ENCODE data around the gene LRRC70.
"Not testable (repeated sequence)": the region's sequence is repeated elsewhere in the genome, so short reads cannot be mapped to it uniquely, and the experiment has no call there.

The LRRC70 gene

DNA sequence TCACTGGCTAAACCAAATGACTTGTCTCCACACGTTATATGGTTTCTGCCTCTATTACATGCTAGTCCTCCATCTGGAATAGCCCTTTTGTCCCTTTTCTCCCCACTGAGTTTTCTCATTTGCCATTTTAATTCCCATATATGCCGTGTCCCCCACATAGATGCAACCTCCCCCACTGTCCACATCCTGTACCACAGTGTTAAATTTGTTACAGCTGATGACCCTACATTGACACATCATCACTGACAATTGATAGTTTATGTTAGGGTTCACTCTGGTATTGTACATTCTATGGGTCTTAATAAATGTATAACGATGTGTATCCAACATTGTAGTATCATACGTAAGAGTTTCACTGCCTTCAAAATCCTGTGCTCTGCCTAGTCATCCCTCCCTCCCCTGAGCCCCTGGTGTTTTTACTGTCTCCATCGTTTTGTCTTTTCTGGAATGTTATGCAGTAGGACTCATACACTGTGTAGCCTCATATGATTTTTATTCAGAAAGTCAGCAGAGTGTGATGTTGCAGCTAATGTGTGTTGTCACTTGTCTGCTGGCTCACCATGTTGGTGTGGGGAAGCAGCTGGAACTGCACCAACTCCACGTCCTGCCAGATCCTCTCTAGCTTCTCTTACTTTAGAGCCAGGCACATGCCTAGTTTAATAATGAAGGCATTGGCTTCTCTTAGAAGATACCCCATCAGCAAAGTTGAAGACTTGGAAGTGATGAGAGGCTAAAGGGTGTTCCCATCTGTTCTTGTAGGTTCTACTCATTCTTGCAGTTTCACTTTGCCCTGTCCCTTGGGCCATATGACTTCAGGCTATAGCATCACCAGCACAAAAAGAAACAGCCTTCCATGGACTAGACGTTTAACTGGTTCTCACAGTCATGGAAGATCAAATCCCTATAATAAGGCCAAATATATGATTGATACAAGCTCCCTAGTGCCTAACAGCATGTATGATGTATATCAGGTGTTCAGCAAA, 30.2 kb downstream of the LRRC70 start:
- no peak for DNase-seq

DNA sequence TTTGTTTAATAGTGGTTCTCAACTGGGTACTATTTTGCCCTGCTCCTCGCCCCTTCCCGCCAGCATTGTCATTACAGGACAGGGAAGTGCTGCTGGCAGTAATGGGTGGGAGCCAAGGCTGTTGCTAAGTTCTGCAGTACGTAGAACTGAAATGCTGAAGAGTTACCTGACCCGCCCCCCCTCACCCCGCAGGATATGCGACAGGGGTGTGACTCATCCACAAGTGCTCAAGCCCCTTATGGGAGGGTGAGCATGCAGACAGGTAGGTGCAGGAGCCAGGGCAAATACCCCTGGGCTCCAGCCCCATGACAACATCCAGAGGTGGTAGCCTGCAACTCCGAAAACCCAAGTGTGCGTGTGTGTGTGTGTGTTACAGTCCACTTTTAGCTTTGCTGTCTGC, 35.7 kb downstream of the LRRC70 start:
- no peak for DNase-seq

DNA sequence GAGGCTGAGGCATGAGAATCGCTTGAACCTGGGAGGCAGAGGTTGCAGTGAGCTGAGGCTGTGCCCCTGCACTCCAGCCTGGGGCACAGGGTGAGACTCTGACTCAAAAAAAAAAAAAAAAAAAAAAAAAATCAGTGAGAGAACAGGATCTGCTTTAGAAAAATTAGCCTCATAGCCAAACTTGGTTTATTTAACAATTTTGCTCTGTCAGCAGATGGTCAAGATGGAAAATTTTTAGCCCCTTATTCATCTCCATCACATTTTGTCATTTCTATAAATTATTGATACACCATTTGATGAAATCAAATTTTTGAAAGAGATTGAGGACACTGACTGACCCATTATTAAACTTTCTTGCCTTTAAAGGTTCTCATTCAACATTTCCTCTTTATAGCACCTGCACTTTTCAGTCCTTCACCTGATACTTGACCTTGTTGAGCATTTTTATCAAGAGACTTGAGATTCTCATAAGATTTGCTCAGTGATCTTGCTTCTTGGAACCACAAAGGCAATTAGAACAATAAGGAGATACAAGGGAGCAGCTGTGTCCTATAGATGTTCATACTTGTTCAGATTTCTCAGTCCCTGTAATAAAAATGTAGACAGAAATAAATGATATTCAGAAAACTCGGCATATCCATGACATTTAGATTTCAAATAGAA, 38.1 kb downstream of the LRRC70 start:
- DNase-seq: no peak

DNA sequence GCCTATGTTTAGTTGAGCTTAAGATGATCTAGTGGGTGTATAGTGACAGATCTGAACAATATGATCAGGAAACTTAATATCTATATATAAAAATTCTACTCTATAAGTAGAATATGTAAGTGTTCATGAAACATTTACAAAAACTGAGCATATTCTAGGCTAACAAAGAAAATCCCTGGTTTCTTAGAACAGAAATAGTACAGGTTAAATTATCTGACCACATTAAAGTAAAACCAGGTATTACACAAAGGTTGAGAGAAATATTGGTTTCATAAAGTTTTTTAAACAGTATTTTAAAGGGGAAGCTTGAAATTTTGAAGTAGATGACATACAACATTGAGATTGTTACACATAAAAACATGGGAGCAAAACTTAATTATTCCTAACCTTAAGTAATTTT, 39.3 kb downstream of the LRRC70 start:
- no peak for DNase-seq

DNA sequence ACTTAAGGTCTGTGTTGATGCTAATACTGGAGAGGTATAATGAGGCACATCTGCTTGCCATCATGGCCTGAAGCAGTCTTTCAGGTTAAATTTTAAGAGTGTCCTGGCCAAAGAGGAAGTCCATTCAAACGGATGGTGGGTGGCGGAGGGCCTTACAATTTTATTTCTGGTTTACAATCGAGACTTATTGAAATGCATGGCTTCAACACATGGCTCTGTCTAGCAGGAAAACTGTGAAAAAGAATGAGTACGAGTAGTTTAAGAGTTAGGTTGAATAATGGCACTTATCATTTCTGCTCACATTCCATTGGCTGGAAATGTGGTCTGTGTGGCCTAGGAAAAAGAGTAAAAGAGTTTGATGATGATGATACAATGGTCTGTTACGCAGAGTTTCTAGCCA, 42.1 kb downstream of the LRRC70 start:
- DNase-seq: no peak

DNA sequence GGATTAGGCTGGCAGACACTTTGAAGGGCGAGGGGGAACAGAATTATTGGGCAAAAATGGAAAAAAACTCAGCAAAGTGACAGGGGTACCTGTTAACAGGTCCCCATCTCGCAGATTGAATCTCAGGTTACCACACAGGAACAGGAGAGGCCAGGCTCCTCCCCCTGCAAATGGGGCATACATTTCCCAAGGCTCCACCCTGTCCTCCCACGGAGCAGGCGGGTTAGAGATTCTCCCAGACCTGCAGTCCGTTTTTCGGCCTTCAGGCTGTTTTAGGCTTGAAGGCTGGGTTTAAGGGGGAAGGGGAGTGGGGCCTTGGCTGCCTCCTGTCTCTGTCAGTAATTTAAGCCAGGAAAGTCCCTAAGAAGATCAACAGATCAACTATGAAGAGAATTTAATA, 42.7 kb downstream of the LRRC70 start:
- no peak for DNase-seq

DNA sequence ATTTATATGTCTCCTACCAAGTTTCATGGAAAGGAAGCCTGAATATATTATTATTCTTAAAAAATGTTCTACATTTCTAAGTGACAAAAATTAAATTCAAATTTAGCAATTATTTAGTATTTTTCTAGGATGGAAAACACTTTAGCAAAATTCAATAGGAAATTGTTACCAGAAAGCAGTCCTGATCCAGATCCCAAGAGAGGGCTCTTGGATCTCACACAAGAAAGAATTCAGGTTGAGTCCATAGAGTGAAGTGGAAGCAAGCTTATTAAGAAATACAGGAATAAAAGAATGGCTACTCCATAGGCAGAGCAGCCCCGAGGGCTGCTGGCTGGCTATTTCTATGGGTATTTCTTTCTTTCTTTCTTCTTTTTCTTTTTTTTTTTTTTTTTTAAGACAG, 44.7 kb downstream of the LRRC70 start:
- no peak for DNase-seq

DNA sequence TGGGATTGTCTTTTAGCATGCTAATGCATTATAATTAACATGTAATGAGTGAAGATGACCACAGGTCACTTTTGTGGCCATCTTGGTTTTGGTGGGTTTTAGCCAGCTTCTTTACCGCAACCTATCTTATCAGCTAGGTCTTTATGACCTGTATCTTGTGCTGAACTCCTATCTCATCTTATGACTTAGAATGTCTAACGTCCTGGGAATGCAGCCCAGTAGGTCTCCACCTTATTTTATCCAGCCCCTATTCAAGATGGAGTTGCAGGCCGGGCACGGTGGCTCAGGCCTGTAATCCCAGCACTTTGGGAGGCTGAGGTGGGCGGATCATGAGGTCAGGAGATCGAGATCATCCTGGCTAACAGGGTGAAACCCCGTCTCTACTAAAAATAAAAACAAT, 45.8 kb downstream of the LRRC70 start:
- DNase-seq: not testable (repeated sequence)

DNA sequence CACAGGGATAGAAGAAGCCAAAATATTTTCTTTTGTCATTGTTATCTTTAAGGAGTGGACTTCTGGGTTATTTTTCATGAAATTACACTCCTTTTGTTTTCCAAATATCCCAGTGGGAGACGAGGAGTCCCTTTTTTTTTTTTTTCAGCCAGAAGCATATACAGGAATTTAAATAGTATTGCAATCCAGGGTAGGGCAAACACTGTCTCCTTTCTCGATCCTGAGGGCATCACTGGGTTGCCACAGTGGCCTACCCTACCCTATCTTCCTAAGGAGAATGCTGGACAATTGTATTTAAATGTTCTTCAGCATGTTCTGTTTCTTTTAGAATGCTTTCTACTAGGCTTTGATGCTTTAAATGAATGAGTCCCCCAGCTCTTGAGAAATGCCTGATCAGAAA, 47.9 kb downstream of the LRRC70 start:
- no peak for DNase-seq

DNA sequence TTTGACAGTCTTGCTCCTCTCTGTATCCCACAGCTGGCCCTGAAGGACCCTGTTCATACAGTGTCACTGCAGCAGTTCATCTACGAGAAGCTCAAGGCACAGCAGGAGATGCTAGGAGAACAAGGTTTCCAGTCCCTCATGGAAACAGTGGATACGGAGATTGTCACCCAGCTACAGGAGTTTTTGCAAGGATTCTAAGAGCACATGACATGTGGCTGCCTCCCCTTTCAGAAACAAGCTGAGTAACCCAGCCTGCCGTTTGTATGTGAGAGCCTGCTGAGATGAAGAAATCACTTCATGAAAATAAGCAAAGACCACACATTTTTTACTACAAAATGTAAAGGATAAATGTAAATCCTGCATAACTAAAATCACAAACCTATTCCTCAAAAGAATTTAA, 48.5 kb downstream of the LRRC70 start:
- no peak for DNase-seq

DNA sequence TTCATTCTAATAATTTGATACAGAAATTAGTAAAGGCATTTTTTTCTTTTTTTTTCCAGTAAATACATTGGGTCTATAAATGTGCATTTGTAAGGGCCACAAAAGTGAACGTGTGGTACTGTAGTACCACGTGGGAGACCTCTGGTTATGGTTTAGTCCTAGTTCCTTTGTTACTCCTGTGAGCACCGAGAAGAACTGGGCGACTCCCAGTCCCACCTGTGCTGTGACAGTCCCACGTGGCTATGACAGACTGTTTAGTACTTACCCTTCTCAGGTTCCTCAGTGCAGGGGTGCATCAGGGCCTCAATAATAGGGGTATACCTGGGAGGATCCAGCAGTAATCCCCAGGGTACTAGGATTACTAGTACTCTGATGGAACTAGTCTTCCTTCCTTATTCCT, 49.3 kb downstream of the LRRC70 start:
- DNase-seq: no peak

All from NCI-H510A (cell line).